Measurements from ENCODE around the gene SPIRE2. TPM values are rescaled to one million over a fixed set of nuclear protein-coding genes. Genes with fewer than 3 reads are reported as not detected.

SPIRE2 gene
- total and polyA plus RNA-seq, 2 of the 13 experiments (the other 11 are each of a cell fraction or from before 2014, with no cell fraction given): 13.3 to 37.5 TPM

DNA sequence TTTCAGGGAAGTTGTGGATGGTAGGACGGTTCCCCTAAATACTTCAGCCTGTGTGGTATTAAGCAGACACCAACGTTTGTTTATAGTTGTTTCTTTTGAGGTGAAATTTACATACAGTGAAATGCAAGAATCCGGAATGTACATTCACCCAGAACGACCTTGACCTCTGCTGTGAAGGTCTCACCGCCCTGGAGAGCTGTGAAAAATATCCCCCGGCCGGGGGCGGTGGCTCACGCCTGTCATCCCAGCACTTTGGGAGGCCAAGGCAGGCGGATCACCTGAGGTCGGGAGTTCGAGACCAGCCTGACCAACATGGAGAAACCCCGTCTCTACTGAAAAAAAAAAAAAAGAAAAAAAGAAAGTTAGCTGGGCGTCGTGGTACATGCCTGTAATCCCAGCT lies 8.2 kb downstream of the SPIRE2 start (continued):
- peak; percentile 20; the same call in 1 of the 2 replicates for TF ChIP-seq JUND (CRISPR knock-in tag; IDR thresholded peaks at IDR 0.05)

DNA sequence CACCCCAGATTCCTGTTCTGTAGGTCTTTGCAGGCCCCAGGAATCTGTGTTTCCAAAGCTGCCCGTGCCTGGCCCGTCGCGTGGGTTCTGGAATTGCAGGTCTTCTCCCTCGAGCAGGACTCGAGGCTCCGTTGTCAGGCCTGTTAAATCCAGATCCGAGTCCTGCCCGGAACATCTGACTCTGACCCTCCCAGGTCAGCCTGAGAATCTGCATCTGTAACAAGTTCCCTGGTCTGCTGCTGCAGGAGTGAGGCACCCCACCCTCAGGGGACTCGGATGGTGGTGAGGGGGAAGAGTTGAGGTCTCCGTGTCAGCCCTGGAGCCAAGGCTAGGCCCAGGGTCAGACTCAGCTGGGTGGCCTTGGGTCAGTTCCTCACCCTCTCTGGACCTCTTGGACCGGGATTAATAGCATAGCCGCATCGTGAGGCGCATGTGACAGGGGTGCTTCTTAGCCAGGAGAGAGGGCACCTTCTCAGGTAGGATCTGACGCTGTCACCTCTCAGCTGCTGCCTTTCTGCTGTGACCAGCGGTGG lies 8.8 kb downstream of the SPIRE2 start:
- Histone ChIP-seq H3K9me3 (ENCODE audit: low read length) (no peaks in the 10 kb centered on the region), H3K27me3 (ENCODE audit: control insufficient read depth in 1 of 2, insufficient read depth in 2 of 2, low read length in 2 of 2) (no peaks in the 10 kb centered on the region), H3K4me2 (ENCODE audit: low read depth, low read length) (peak overlapping the region; percentile 93), H3K27ac (ENCODE audit: extremely low read length, insufficient read depth, low read length) (peak overlapping the region; percentile 87), H4K20me1 (ENCODE audit: insufficient read depth, low read length) (peaks cover 3% of the 10 kb centered on the region; the same call in 1 of the 2 replicates), H2AFZ (ENCODE audit: low read length) (no peak overlapping the region), H3K4me3 (replicated peaks in 1 of 3; ENCODE audit: insufficient read depth in 1 of 3, low read depth in 2 of 3, low read length in 3 of 3) (peak overlapping the region in 2 of 3 experiments; percentile 39 to 62; a peak in 5 of 6 replicates), H3K79me2 (ENCODE audit: insufficient read depth, low read length) (peaks cover 6% of the 10 kb centered on the region), H3K4me1 (ENCODE audit: insufficient read depth, low read length) (peaks cover 61% of the 10 kb centered on the region), H3K36me3 (replicated peaks in 1 of 2; ENCODE audit: control insufficient read depth in 1 of 2, insufficient read depth in 2 of 2, low read length in 2 of 2) (peaks cover 4 to 6% of the 10 kb centered on the region in 2 experiments; a peak in 3 of 5 replicates), H3K9ac (ENCODE audit: insufficient read depth, low read depth, low read length) (peak overlapping the region; percentile 74)
- in situ Hi-C loops (cut with HindIII; ENCODE audit: extremely low pct_ligation_motif_present, low pct_unique_long_range_greater_than_20kb) (no loop called here), intact Hi-C loops (cut with micrococcal nuclease; ENCODE audit: unreplicated experiment) (loop anchor here (2.0 to 5.0 kb wide), 2 partner anchors 14 to 35 kb away; partner anchors contain the start of gene TCF25)
- no peak for FAIRE-seq
- no peak for DNase-seq (ENCODE audit: low spot score)
- ATAC-seq: no peak; the same call in 2 of the 3 replicates
- WGBS (ENCODE audit: low lambda C conversion rate): 81% methylated on average over 12 of the region's 17 CpGs
- TSS peak; percentile 73 for BruUV-seq (replicated peaks)
- POLR2A ChIA-PET: interaction anchor here (1.0 to 3.3 kb wide), 10 partner anchors 8 to 137 kb away, joined by 4 to 111 read pairs (median 14); partner anchors contain the start of genes FANCA, SPIRE2, TCF25 and TUBB3
- CTCF ChIA-PET (ENCODE audit: low intra/inter-chr PET ratio, low total read pairs): no interaction called here
- TF ChIP-seq ZBTB42 (CRISPR knock-in tag; IDR thresholded peaks at IDR 0.05) (0 out of 2 replicates have a peak, but pooled peaks have one; percentile 48), NKX3-1 (CRISPR knock-in tag; IDR thresholded peaks at IDR 0.05) (no peak), ZKSCAN8 (CRISPR knock-in tag; IDR thresholded peaks at IDR 0.05; ENCODE audit: borderline replicate concordance) (no peak), ZC3H4 (CRISPR knock-in tag; IDR thresholded peaks at IDR 0.05; ENCODE audit: borderline replicate concordance) (0 out of 2 replicates have a peak, but pooled peaks have one; percentile 18), ZNF430 (CRISPR knock-in tag; IDR thresholded peaks at IDR 0.05) (no peak), ZNF782 (CRISPR knock-in tag; IDR thresholded peaks at IDR 0.05; ENCODE audit: borderline replicate concordance) (no peak), U2AF1 (optimal IDR thresholded peaks at IDR 0.05; ENCODE audit: low read depth, low read length) (peak; percentile 43), ZNF224 (CRISPR knock-in tag; IDR thresholded peaks at IDR 0.05) (peak; percentile 55; the same call in 1 of the 2 replicates), ZNF20 (CRISPR knock-in tag; IDR thresholded peaks at IDR 0.05) (no peak), RBM22 (optimal IDR thresholded peaks at IDR 0.05; ENCODE audit: low read length) (no peak), ZSCAN5A (CRISPR knock-in tag; IDR thresholded peaks at IDR 0.05; ENCODE audit: borderline replicate concordance) (no peak), ZNF567 (CRISPR knock-in tag; IDR thresholded peaks at IDR 0.05; ENCODE audit: borderline replicate concordance) (0 out of 2 replicates have a peak, but pooled peaks have one; percentile 37), PLRG1 (conservative IDR thresholded peaks at IDR 0.05) (no peak)
- TF ChIP-seq, protein P1, sequence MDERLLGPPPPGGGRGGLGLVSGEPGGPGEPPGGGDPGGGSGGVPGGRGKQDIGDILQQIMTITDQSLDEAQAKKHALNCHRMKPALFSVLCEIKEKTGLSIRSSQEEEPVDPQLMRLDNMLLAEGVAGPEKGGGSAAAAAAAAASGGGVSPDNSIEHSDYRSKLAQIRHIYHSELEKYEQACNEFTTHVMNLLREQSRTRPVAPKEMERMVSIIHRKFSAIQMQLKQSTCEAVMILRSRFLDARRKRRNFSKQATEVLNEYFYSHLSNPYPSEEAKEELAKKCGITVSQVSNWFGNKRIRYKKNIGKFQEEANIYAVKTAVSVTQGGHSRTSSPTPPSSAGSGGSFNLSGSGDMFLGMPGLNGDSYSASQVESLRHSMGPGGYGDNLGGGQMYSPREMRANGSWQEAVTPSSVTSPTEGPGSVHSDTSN (CRISPR knock-in tag; IDR thresholded peaks at IDR 0.05): no peak
- TF ChIP-seq, protein P2, sequence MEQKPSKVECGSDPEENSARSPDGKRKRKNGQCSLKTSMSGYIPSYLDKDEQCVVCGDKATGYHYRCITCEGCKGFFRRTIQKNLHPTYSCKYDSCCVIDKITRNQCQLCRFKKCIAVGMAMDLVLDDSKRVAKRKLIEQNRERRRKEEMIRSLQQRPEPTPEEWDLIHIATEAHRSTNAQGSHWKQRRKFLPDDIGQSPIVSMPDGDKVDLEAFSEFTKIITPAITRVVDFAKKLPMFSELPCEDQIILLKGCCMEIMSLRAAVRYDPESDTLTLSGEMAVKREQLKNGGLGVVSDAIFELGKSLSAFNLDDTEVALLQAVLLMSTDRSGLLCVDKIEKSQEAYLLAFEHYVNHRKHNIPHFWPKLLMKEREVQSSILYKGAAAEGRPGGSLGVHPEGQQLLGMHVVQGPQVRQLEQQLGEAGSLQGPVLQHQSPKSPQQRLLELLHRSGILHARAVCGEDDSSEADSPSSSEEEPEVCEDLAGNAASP (CRISPR knock-in tag; IDR thresholded peaks at IDR 0.05; ENCODE audit: borderline replicate concordance): no peak
- TF ChIP-seq, protein P3, sequence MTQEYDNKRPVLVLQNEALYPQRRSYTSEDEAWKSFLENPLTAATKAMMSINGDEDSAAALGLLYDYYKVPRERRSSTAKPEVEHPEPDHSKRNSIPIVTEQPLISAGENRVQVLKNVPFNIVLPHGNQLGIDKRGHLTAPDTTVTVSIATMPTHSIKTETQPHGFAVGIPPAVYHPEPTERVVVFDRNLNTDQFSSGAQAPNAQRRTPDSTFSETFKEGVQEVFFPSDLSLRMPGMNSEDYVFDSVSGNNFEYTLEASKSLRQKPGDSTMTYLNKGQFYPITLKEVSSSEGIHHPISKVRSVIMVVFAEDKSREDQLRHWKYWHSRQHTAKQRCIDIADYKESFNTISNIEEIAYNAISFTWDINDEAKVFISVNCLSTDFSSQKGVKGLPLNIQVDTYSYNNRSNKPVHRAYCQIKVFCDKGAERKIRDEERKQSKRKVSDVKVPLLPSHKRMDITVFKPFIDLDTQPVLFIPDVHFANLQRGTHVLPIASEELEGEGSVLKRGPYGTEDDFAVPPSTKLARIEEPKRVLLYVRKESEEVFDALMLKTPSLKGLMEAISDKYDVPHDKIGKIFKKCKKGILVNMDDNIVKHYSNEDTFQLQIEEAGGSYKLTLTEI (CRISPR knock-in tag; conservative IDR thresholded peaks at IDR 0.05): no peak

All from HepG2 (cell line).